ENCODE results near the gene MKNK1.

Gene MKNK1

GRCh38 chr1:46520063-46520911 lies 83.8 kb downstream of the MKNK1 start:
- DNase-seq = no peak

DNA sequence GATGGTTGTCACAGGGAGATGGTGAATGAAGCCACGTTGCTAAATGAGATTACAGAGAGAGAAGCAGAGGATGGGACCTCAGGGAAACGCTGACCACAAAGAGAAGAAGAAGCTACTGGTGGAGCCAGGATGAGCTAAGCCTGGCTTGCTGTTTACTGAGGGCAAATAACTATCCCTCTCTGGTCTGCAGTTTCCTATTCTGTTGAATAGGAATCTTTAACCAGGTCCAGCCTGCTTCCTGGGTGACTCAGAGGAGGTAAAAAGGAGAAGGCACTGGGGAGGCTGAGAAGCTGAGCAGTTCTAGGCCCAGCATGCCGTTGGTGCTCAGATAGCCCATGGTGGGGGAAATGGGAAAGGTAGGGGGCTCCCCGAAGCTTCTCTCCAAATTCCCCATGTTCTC lies 84.9 kb downstream of the MKNK1 start:
- no peak for DNase-seq

DNA sequence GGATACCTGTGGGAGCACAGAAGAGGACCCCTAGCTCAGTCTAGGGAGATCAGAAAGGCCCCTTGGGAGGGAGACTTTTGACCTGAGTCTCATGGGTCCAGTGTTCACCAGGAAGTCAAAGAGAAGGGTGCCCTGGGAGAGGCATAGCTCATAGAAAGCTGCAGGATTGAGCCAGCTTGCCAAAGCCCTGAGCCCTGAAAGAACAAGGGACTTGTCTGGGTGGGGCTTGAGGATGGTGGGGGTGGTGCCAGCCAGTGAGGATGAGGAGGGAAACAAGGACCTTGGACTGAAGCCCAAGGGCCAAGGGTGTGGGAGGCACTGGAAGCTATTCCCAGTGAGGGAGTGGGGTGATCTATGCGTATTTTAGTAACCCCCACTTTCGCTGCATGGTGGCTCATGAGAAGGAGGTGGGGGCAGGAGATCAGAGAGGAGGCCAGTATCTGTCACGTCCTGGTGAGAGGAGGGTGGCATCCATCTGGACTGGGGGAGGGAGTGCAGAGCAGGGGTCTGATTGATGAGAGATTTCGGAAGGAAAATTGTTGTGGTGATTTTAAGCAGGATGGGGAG lies 86.1 kb downstream of the MKNK1 start:
- no peak for DNase-seq

GRCh38 chr1:46517010-46517600 lies 87.0 kb downstream of the MKNK1 start:
- no peak for DNase-seq

DNA sequence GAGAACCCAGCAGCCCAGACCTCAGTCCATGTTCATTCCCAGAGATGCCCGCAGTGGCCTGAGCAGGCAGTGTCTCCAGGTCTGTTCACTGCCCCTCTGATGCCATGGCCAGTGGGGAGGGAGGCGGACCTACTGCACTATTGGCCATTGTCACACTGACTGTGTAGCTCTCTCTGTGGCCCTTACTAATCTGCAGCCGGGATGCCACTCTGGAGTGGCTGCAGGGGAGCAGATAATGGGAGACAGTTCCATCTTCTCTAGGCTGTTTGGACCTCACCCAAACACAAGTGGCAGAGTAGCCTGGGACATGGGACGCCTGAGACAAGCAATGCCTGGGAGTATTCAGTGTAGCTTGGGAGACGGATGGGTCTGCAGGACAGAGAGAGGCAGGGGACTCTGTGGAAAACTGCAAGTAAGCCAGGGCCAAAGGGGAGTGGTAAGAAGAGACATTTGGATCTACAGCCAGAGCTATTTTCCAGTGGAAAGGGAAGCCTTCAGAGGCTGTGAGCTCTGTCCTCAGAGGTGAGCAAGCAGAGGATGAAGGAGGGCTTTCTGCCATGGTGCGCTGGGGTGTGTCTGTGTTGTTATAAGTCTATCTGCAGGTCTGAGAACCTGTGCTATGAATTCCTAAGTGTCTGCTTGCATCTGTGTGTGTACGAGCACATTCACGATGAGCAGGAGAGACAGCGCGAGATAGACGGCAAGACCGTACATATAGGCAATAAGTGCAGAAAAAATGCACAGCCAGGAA lies 87.7 kb downstream of the MKNK1 start:
- no peak for DNase-seq

DNA sequence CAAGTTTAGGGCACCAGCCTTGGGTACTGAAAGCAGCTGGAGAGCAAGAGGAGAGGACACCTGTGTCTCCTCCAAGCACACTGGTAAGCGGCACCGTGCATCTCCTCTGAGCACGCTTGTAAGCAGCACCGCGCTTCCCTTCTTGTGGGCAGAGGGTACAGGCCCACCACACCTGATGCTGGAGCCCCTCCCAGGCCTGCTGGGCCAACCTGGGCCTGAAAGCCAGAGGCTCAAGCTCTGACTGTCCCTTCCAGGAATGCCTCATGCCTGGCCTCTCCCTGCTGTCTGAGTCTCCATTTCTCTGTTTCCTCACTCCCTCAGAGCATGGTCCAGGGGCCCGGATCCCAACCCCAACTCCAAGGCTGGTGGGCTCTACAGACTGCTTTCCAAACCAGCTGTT lies 88.5 kb downstream of the MKNK1 start:
- DNase-seq = no peak

DNA sequence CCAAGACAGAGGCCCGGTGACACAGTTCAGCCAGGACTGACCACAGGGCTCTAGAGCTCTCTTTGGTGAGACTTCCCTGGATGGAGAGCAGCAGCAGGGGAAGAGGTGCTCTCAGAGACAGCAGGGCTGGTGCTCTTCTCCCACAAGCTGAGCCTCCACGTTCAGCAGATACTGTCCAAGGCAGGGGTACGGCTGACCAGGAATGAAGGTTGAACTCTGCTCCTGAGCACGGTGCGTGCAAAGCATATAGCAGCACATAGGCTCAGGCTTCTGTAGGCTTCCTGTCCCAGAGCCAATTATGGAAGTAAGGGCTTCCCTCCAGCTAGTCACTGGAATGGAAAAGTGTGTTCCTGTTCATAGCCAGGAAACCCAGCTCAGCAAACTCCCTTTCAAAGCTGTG lies 90.5 kb downstream of the MKNK1 start:
- no peak for DNase-seq

- DNase-seq = no peak
Measured at GRCh38 chr1:46512792-46513190, 91.3 kb downstream of the MKNK1 start.

DNA sequence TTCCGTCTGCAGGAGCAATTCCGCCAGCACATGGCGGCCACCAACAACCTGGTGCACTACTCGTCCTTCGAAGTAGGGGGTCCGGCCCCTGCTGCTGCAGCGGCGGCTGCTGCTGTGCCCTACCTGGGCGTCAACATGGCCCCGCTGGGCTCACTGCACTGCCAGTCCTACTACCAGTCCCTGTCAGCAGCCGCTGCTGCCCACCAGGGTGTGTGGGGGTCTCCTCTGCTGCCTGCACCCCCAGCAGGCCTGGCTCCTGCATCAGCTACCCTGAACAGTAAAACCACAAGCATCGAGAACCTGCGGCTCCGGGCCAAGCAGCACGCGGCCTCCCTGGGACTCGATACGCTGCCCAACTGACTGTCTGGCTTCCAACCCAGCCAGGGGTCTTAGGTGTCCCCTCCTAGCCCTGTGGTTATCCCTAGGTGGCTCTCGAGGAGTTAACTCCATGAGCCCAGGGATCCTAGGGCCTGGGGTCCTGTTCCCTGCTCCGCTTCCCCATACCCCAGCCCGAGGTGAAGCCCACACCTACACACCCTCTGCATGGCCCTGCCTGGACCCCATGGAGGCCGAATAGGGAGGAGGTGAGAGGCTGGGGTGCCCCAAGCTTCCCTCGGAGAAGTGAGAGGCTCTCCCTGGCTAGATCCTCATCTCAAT lies 91.8 kb downstream of the MKNK1 start:
- DNase-seq = no peak

DNA sequence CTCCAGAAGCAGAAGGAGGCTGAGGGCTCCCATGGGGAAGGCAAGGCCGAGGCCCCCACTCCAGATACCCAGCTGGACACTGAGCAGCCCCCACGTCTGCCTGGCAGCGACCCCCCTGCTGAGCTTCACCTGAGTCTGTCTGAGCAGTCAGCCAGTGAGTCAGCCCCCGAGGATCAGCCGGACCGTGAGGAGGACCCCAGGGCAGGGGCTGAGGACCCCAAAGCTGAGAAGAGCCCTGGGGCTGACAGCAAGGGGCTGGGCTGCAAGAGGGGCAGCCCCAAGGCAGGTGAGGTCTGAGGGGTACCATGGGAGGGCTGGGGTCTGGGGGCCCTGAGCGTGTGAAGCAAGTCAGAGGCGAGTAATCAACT lies 93.1 kb downstream of the MKNK1 start:
- no peak for DNase-seq

DNA sequence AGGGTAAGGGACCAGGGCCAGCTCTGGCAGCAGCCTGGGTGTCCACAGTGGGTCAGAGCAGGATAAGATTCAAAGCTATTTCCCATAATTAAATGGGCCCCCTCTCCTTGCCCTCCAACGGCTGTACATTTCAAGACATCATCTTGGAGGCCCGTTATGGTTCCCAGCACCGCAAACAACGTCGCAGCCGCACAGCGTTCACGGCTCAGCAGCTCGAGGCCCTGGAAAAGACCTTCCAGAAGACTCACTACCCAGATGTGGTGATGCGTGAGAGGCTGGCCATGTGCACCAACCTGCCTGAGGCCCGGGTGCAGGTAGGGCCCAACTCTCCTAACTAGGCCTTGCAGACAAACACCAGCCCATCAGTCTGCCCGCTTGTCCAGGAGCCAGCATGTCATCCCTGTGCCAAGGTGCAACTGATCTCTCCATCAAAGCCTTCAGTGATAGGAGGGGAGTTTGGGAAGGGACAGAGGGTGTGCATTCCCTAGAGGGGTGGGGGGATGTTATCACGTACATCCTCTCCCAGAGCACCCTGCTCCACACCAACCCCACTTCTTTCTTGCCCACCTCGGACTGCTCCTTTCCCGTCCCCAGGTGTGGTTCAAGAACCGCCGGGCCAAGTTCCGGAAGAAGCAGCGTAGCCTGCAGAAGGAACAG lies 93.6 kb downstream of the MKNK1 start:
- no peak for DNase-seq

DNA sequence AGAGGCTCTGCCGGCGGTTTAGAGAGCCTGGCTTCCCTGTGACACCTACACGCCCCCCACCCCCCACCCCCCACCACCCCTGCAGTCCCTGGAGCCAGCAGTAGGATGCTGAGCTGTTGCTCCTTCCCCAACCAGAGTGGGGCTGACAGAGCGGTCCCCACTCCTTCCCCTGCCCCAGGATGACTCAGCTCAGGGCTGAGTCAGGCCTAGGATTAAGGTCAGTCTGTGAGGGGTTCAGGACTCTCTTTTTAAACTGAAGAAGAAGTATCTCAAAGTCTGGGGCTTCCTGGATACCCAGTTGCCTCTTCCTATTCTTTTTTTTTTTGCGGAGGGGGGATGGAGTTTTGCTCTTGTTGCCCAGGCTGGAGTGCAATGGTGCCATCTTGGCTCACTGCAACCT lies 95.3 kb downstream of the MKNK1 start:
- DNase-seq = no peak

Measured in activated gamma-delta T cell treated with Interleukin-2 at 50 U/mL for 16 hours (primary cell).